ENCODE results near the gene RPAP2. TPM values are rescaled to one million over a fixed set of nuclear protein-coding genes. Genes with fewer than 3 reads are reported as not detected.

RPAP2 gene
- total and polyA plus RNA-seq, 2 of the 8 experiments (the other 6 are each of a cell fraction or from before 2014, with no cell fraction given) = 7.9 to 28.4 TPM

DNA sequence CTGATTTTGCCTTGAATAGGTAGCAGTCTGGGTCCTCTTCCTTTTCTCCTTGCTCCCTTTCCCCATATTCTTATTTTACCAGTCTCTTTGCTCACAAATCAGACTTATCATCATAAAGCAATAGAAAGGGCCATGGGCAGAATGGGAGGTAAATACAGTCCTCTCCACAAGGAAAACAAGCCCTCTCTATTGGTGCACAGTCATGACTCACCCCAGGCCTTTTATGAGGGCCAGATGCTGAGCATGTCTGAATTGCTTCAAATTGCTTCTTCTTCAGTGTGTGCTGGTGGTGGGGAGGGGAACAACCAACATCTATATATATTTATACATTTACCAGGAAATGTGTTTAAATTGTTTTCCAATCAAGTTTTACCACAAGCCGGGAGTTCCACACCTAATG lies 112.7 kb downstream of the RPAP2 start:
- Histone ChIP-seq H3K18ac (ENCODE audit: extremely low read depth, low read length) (no peak overlapping the region), H2BK20ac (ENCODE audit: low read length) (no peak overlapping the region), H3K23me2 (ENCODE audit: low read depth, low read length) (no peaks in the 10 kb centered on the region), H3K23ac (ENCODE audit: insufficient read length) (no peak overlapping the region), H3K56ac (replicated peaks; ENCODE audit: insufficient read length, low read depth, low read length) (no peak overlapping the region), H3K27ac (ENCODE audit: low read depth, low read length) (no peak overlapping the region), H3K4me3 (ENCODE audit: extremely low read depth in 1 of 4, insufficient read depth in 2 of 4, low read depth in 3 of 4, low read length in 4 of 4) (no peak overlapping the region), H2AFZ (ENCODE audit: low read length) (no peak overlapping the region), H3K27me3 (replicated peaks in 1 of 4; ENCODE audit: control insufficient read depth in 3 of 4, extremely low read depth in 1 of 4, insufficient read depth in 3 of 4, low read length in 3 of 4) (no peaks in the 10 kb centered on the region), H2BK15ac (ENCODE audit: low read length) (no peak overlapping the region), H2BK12ac (ENCODE audit: low read depth, low read length) (no peak overlapping the region), H2BK120ac (replicated peaks; ENCODE audit: low read depth, low read length) (no peak overlapping the region), H3K36me3 (ENCODE audit: control insufficient read depth in 2 of 4, insufficient read depth in 4 of 4, low read length in 3 of 4) (no peaks in the 10 kb centered on the region), H3K4ac (replicated peaks; ENCODE audit: insufficient read length, low read depth, low read length) (no peak overlapping the region), H2AK5ac (ENCODE audit: low read depth, low read length) (no peak overlapping the region), H3K9me3 (ENCODE audit: insufficient read depth in 2 of 2, low read depth in 1 of 2, low read length in 1 of 2) (no peaks in the 10 kb centered on the region), H3K4me2 (ENCODE audit: insufficient read depth in 1 of 2, low read depth in 2 of 2, low read length in 2 of 2) (no peak overlapping the region; a peak in 1 of 4 replicates), H3K79me2 (ENCODE audit: control insufficient read depth in 1 of 2, insufficient read depth in 2 of 2, low read length in 2 of 2) (no peaks in the 10 kb centered on the region), H4K8ac (ENCODE audit: extremely low read depth, insufficient read depth, low read length) (no peak overlapping the region), H3K79me1 (ENCODE audit: low read depth, low read length) (no peaks in the 10 kb centered on the region), H4K91ac (replicated peaks; ENCODE audit: insufficient read length, low read length) (no peak overlapping the region), H3K4me1 (replicated peaks in 1 of 4; ENCODE audit: control insufficient read depth in 3 of 4, insufficient read depth in 4 of 4, low read length in 3 of 4) (no peaks in the 10 kb centered on the region), H3K14ac (ENCODE audit: insufficient read length) (no peak overlapping the region), H4K5ac (ENCODE audit: insufficient read length, low read depth, low read length) (no peak overlapping the region), H3K9ac (replicated peaks in 1 of 4; ENCODE audit: extremely low read depth in 1 of 4, low read depth in 3 of 4, low read length in 3 of 4) (no peak overlapping the region), H2BK5ac (ENCODE audit: low read depth, low read length) (no peak overlapping the region), H4K20me1 (replicated peaks in 1 of 2; ENCODE audit: control insufficient read depth in 1 of 2, insufficient read depth in 2 of 2, low read length in 2 of 2) (no peaks in the 10 kb centered on the region)
- POLR2A ChIA-PET (ENCODE audit: partially characterized antibody) = no interaction called here
- CTCF ChIA-PET (ENCODE audit: partially characterized antibody) = no interaction called here
- WGBS, 2 experiments (ENCODE audit: extremely low coverage in 1 of 2, insufficient coverage in 1 of 2, insufficient read length in 1 of 2, insufficient replicate concordance in 2 of 2, low coverage in 1 of 2, low lambda C conversion rate in 2 of 2, missing lambda C conversion rate in 1 of 2) = 76% methylated on average over 1 of the region's 1 CpG; no CpG with 5 or more reads in 1 of the 2 experiments
- DNase-seq (ENCODE audit: low read depth in 1 of 2, low spot score in 2 of 2) (no peak), FAIRE-seq (no peak)
- TF ChIP-seq EZH2 (IDR thresholded peaks at IDR 0.05; ENCODE audit: low read depth, low read length, severe bottlenecking) = no peak
- TF ChIP-seq, protein P1, sequence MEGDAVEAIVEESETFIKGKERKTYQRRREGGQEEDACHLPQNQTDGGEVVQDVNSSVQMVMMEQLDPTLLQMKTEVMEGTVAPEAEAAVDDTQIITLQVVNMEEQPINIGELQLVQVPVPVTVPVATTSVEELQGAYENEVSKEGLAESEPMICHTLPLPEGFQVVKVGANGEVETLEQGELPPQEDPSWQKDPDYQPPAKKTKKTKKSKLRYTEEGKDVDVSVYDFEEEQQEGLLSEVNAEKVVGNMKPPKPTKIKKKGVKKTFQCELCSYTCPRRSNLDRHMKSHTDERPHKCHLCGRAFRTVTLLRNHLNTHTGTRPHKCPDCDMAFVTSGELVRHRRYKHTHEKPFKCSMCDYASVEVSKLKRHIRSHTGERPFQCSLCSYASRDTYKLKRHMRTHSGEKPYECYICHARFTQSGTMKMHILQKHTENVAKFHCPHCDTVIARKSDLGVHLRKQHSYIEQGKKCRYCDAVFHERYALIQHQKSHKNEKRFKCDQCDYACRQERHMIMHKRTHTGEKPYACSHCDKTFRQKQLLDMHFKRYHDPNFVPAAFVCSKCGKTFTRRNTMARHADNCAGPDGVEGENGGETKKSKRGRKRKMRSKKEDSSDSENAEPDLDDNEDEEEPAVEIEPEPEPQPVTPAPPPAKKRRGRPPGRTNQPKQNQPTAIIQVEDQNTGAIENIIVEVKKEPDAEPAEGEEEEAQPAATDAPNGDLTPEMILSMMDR (IDR thresholded peaks at IDR 0.05; ENCODE audit: control extremely low read depth in 1 of 3, insufficient read depth in 1 of 3, low read depth in 1 of 3, low read length in 3 of 3) = no peak
- TF ChIP-seq SIN3A (conservative IDR thresholded peaks at IDR 0.05 in 1 of 2, IDR thresholded peaks at IDR 0.05 in 1 of 2; ENCODE audit: low read depth in 1 of 2, low read length in 2 of 2) = no peak
- no peak for TF ChIP-seq TAF1 (IDR thresholded peaks at IDR 0.05; ENCODE audit: low read depth, low read length)
- TF ChIP-seq, protein P2, sequence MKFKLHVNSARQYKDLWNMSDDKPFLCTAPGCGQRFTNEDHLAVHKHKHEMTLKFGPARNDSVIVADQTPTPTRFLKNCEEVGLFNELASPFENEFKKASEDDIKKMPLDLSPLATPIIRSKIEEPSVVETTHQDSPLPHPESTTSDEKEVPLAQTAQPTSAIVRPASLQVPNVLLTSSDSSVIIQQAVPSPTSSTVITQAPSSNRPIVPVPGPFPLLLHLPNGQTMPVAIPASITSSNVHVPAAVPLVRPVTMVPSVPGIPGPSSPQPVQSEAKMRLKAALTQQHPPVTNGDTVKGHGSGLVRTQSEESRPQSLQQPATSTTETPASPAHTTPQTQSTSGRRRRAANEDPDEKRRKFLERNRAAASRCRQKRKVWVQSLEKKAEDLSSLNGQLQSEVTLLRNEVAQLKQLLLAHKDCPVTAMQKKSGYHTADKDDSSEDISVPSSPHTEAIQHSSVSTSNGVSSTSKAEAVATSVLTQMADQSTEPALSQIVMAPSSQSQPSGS (IDR thresholded peaks at IDR 0.05; ENCODE audit: low read length) = no peak
- TF ChIP-seq GABPA (IDR thresholded peaks at IDR 0.05; ENCODE audit: borderline replicate concordance, insufficient read depth, low read length) = no peak

All from H1 (cell line).